Endothelial cell of umbilical vein (primary cell): Measurements from ENCODE around the gene ST8SIA1. TPM values are rescaled to one million over a fixed set of nuclear protein-coding genes. Genes with fewer than 3 reads are reported as not detected.

ENCODE experiments used
- BruUV-seq: library from RNA; stranded (reverse); fragments of 400-500 nt; replicated peaks from 2 replicates; lab custom pipeline; 2021; lab: Mats Ljungman, UMichigan
- CTCF ChIA-PET: fragments of 300-600, 350-600 bp; sonication (Branson Sonifier 250); formaldehyde crosslinking; loops from one replicate; lab custom pipeline; 2021; ENCODE audit warnings: antibody characterized with exemption, inconsistent platforms; lab: Charles Lee
- POLR2A ChIA-PET: fragments of 300-600, 350-600 bp; sonication (Branson Sonifier 250); formaldehyde crosslinking; loops from one replicate; lab custom pipeline; 2021; ENCODE audit warnings: antibody characterized with exemption, inconsistent platforms; lab: Charles Lee
- DNase-seq: peaks from one replicate; pipeline ENCODE4 v3.0.0-alpha.2; 2011; ENCODE audit warnings: low read depth, low spot score
- FAIRE-seq: peaks from 2 replicates; lab custom pipeline; 2011; peaks lifted over from hg19 to GRCh38; lab: Jason Lieb, UNC
- H2AFZ ChIP-seq: 2 replicates; pipeline ENCODE4 v1.6.0; 2012; ENCODE audit warnings: low read depth, low read length, control low read depth, inconsistent platforms
- H3K27ac ChIP-seq: 2 replicates; pipeline ENCODE4 v1.5.1; 2011; ENCODE audit warnings: low read depth, mild to moderate bottlenecking, control low read depth, low read length, moderate library complexity; ENCODE audit not compliant: insufficient read depth
- H3K27me3 ChIP-seq, 2 experiments: 2 replicates each; pipeline versions ENCODE4 v1.6.0 to v1.6.1; 2011; ENCODE audit warnings: low read length in 2 of 2, mixed read lengths in 1 of 2; ENCODE audit not compliant: control insufficient read depth in 2 of 2, insufficient read depth in 2 of 2
- H3K36me3 ChIP-seq, 2 experiments: 2 replicates in 1 of 2; 3 replicates in 1 of 2; pipeline ENCODE4 v1.5.1; 2011; ENCODE audit warnings: low read length in 2 of 2, mild to moderate bottlenecking in 1 of 2, moderate library complexity in 1 of 2; ENCODE audit not compliant: control insufficient read depth in 2 of 2, insufficient read depth in 2 of 2; ENCODE audit errors: extremely low read depth in 1 of 2
- H3K4me1 ChIP-seq: 3 replicates; pipeline ENCODE4 v1.5.1; 2011; ENCODE audit warnings: mild to moderate bottlenecking, low read length; ENCODE audit not compliant: control insufficient read depth, insufficient read depth; ENCODE audit errors: extremely low read depth
- H3K4me2 ChIP-seq: 2 replicates; pipeline ENCODE4 v1.6.1; 2011; ENCODE audit warnings: low read length, control low read depth, mixed read lengths; ENCODE audit not compliant: insufficient read depth
- H3K4me3 ChIP-seq, 3 experiments: fragments of 200-600 bp in 1 of 3; sonication (generic), shearing (Covaris generic) in 1 of 3; replicated peaks in 1 of 3; 2 replicates each; pipeline ENCODE4 v1.5.1; 2011 to 2016; ENCODE audit warnings: control low read depth in 3 of 3, low read length in 3 of 3, mild to moderate bottlenecking in 2 of 3, inconsistent platforms in 1 of 3, low read depth in 1 of 3, moderate library complexity in 1 of 3; ENCODE audit not compliant: insufficient read depth in 1 of 3
- H3K79me2 ChIP-seq: 2 replicates; pipeline ENCODE4 v1.6.0; 2012; ENCODE audit warnings: low read length, inconsistent platforms; ENCODE audit not compliant: control insufficient read depth, insufficient read depth
- H3K9ac ChIP-seq: replicated peaks from 2 replicates; pipeline ENCODE3; 2011; ENCODE audit warnings: low read length, control low read depth; ENCODE audit not compliant: insufficient read depth; ENCODE audit errors: extremely low read depth
- H3K9me1 ChIP-seq: replicated peaks from 3 replicates; pipeline ENCODE4 v1.6.0; 2011; ENCODE audit warnings: mild to moderate bottlenecking, low read length; ENCODE audit not compliant: control insufficient read depth, insufficient read depth; ENCODE audit errors: extremely low read depth
- H3K9me3 ChIP-seq: replicated peaks from 2 replicates; pipeline ENCODE4 v1.5.1; 2012; ENCODE audit warnings: low read length, inconsistent platforms; ENCODE audit not compliant: control insufficient read depth, insufficient read depth
- H4K20me1 ChIP-seq: replicated peaks from 2 replicates; pipeline ENCODE3; 2011; ENCODE audit warnings: mild to moderate bottlenecking, low read length; ENCODE audit not compliant: control insufficient read depth, insufficient read depth; ENCODE audit errors: extremely low read depth
- EZH2 ChIP-seq: IDR thresholded peaks from 2 replicates; pipeline ENCODE4 v1.6.1; 2012; ENCODE audit warnings: borderline replicate concordance, low read depth, mild to moderate bottlenecking, moderate library complexity, low read length, inconsistent platforms; ENCODE audit not compliant: severe bottlenecking
- FOS ChIP-seq: IDR thresholded peaks from 2 replicates; pipeline ENCODE4 v1.6.1; 2011; ENCODE audit warnings: mild to moderate bottlenecking, low read length, moderate library complexity, borderline replicate concordance; ENCODE audit not compliant: insufficient read depth
- GATA2 ChIP-seq: IDR thresholded peaks from 2 replicates; pipeline ENCODE4 v1.7.0; 2011; ENCODE audit warnings: low read depth, mild to moderate bottlenecking, moderate library complexity, mixed read lengths, low read length; ENCODE audit not compliant: insufficient read length, insufficient read depth
- JUN ChIP-seq: IDR thresholded peaks from 2 replicates; pipeline ENCODE4 v1.6.1; 2011; ENCODE audit warnings: borderline replicate concordance, low read depth; ENCODE audit not compliant: insufficient read length, insufficient read depth
- MAX ChIP-seq: IDR thresholded peaks from 2 replicates; pipeline ENCODE4 v1.6.1; 2011; ENCODE audit not compliant: insufficient read depth, insufficient read length
- MYC ChIP-seq: IDR thresholded peaks from one replicate; pipeline ENCODE4 v1.6.1; 2011; ENCODE audit warnings: mild to moderate bottlenecking, low read depth, low read length
- POLR2A ChIP-seq: IDR thresholded peaks from 2 replicates; pipeline ENCODE4 v1.6.1; 2012; ENCODE audit warnings: low read depth, mild to moderate bottlenecking, control low read depth, low read length
- POLR2AphosphoS5 ChIP-seq: IDR thresholded peaks from 2 replicates; pipeline ENCODE4 v1.6.1; 2012; ENCODE audit warnings: low read depth, mild to moderate bottlenecking, control low read depth, low read length, moderate library complexity; ENCODE audit not compliant: insufficient read depth
- dilution Hi-C: fragments of 300-500 bp; cut with MboI; formaldehyde crosslinking; loops from one replicate; pipeline ENCODE4 v1.15.0; 2019; ENCODE audit warnings: low sequenced_read_pairs; ENCODE audit not compliant: extremely low pct_ligation_motif_present
- intact Hi-C: fragments of 100-400 bp; cut with micrococcal nuclease; formaldehyde crosslinking; loops from one replicate; pipeline ENCODE4 v1.10.0; 2022
- polyA plus RNA-seq, 4 experiments: library from polyadenylated mRNA; depleted of rRNA in 3 of 4; stranded (reverse) in 3 of 4; unstranded in 1 of 4; fragments of >200 nt; gene quantifications; 2 replicates each; pipeline versions ENCODE4 v1.2.1 to v1.2.3, GENCODE V29; 2011 to 2012; ENCODE audit warnings: missing spikeins in 1 of 4
- total RNA-seq: library from RNA; stranded (reverse); gene quantifications from 2 replicates; pipeline ENCODE4 v1.2.3, GENCODE V29; 2021
- TF ChIP-seq, protein P1 (sequence below), 2 donors: IDR thresholded peaks; 1 replicate in 1 of 2; 2 replicates in 1 of 2; pipeline ENCODE4 v1.5.1; 2011; ENCODE audit warnings: low read length in 2 of 2, mild to moderate bottlenecking in 2 of 2, moderate library complexity in 2 of 2, control low read depth in 1 of 2, inconsistent platforms in 1 of 2, low read depth in 1 of 2; ENCODE audit not compliant: insufficient read depth in 1 of 2; ENCODE audit errors: extremely low read depth in 1 of 2

Gene ST8SIA1
- total and polyA plus RNA-seq, 2 donors (not counting 3 experiments of a cell fraction or from before 2014, with no cell fraction given) = not detected

GRCh38 chr12:22318108-22318737 lies 16.3 kb downstream of the ST8SIA1 start:
- dilution Hi-C loops = no loop called here
- no peaks in the 10 kb centered on the region for H3K36me3 ChIP-seq
- ChIA-PET CTCF (no interaction called here), POLR2A (no interaction called here)
- no peaks in the 10 kb centered on the region for H3K9me3 ChIP-seq
- H3K4me3 ChIP-seq = no peak overlapping the region
- no peak overlapping the region for H2AFZ ChIP-seq
- H3K9me1 ChIP-seq = no peaks in the 10 kb centered on the region
- no TSS peak for BruUV-seq
- TF ChIP-seq JUN (no peak), FOS (no peak), MAX (no peak), POLR2A (no peak), POLR2AphosphoS5 (no peak), EZH2 (no peak), MYC (no peak), GATA2 (no peak)
- TF ChIP-seq, protein P1, sequence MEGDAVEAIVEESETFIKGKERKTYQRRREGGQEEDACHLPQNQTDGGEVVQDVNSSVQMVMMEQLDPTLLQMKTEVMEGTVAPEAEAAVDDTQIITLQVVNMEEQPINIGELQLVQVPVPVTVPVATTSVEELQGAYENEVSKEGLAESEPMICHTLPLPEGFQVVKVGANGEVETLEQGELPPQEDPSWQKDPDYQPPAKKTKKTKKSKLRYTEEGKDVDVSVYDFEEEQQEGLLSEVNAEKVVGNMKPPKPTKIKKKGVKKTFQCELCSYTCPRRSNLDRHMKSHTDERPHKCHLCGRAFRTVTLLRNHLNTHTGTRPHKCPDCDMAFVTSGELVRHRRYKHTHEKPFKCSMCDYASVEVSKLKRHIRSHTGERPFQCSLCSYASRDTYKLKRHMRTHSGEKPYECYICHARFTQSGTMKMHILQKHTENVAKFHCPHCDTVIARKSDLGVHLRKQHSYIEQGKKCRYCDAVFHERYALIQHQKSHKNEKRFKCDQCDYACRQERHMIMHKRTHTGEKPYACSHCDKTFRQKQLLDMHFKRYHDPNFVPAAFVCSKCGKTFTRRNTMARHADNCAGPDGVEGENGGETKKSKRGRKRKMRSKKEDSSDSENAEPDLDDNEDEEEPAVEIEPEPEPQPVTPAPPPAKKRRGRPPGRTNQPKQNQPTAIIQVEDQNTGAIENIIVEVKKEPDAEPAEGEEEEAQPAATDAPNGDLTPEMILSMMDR (IDR thresholded peaks at IDR 0.05; ENCODE audit: extremely low read depth in 1 of 2, insufficient read depth in 1 of 2, low read depth in 1 of 2, low read length in 2 of 2) = no peak
- intact Hi-C loops = no loop called here
- DNase-seq (no peak), FAIRE-seq (no peak)
- peaks cover 10 to 12% of the 10 kb centered on the region in 2 experiments for H3K27me3 ChIP-seq
- H3K4me1 ChIP-seq = no peaks in the 10 kb centered on the region
- H3K79me2 ChIP-seq = no peaks in the 10 kb centered on the region
- no peak overlapping the region for H3K9ac ChIP-seq
- H4K20me1 ChIP-seq = no peaks in the 10 kb centered on the region
- H3K4me2 ChIP-seq = no peak overlapping the region
- no peak overlapping the region for H3K27ac ChIP-seq
